CD4-positive, alpha-beta T cell treated with Interleukin-15 for 4 hours (primary cell): ENCODE results near the gene CARD19.
A peak's percentile ranks its signal among the peaks of the same experiment; 100 is the strongest.
"Not testable (repeated sequence)": the region's sequence is repeated elsewhere in the genome, so short reads cannot be mapped to it uniquely, and the experiment has no call there.

ENCODE experiments used
- DNase-seq: peaks from one replicate; pipeline ENCODE4 v3.0.0-alpha.2; 2020; ENCODE audit warnings: low spot score

The CARD19 gene

DNA sequence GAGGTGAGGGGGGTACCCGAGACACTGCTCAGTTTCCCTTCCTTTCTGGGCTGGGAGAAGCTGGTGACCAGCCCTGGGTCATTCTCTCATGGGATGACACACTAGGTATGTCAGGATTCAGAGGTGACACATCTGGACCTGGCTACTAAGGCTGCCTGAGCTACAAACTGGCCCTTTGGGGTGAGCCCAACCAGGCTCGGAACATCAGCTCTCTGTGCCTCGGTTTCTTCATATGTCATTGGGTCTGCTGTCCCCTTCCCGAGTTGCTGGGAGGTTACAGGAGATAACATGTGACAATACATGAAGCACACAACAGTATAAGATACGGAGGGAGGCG lies 11.8 kb downstream of the CARD19 start:
- DNase-seq = no peak

DNA sequence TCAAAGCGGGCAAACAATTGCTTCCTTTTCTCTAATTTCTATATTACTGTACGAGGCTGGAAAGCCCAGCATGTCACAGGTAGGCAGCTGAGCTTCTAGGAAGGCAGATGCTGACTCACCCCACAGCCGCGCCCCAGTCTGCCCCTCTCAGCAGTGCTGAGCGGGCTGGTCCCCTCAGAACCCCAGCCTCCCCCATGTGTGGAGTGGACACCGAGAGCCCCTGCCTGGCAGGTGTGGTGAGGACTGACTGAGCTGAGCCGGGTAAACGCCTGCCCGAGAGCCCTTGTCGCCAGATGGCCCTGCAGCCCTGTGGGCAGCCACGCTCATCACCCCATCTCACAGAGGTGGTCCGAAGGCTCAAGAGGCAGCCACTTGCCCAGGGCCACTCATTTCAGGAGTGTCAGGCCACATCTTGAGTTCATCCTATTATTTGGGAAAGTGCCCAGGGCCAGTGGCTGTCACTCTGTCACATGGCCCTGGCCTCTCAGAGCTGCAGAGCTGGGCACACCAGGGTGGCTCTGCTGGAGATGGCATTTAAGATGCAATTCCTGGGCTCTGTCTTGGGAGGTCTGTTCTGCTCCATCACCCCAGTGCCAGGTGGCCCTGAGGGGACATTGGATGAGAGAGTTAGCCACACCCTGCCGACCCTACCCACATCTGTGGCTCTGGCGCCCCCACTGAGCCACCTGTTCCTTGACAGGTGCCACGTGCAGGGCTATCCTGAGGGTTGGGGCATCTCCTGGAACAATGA lies 12.4 kb downstream of the CARD19 start:
- peak; percentile 49 for DNase-seq

DNA sequence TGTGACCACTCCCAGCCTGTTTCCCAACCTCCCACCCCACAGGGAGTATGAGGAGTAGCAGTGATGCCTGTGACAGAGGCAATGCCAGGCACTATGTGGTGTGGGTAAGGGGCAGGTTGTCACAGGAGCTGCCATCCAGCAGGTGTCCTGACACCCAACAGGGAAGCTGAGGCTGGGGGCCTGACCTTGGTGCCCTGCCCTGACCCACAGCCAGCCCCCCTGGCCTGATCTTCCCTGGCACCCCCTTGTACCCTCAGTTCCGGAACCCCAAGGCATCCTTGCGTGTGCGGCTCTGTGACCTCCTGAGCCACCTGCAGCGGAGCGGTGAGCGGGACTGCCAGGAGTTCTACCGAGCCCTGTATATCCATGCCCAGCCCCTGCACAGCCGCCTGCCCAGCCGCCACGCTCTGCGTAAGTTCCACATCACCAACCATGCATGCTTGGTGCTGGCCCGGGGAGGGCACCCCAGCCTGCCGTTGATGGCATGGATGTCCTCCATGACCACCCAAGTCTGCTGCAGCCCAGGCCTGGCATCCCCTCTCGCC lies 14.4 kb downstream of the CARD19 start:
- DNase-seq = no peak

DNA sequence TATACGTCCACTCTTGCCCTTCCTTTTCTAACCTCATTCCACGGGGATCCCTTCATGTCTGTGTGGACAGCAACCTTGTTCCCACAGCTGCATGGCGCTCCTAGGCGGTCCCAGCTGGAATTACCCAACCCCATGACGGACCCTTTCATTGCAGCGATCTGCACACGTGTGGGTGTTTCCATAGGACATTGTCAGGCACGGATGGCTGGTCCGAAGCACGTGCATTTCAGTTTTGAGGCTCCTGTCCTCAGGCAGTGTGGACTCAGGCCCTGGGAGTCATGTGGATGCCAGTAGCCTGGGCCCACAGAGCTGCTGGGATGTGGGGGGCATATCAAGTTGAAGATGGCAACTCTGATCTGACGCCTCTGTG lies 15.0 kb downstream of the CARD19 start:
- no peak for DNase-seq

DNA sequence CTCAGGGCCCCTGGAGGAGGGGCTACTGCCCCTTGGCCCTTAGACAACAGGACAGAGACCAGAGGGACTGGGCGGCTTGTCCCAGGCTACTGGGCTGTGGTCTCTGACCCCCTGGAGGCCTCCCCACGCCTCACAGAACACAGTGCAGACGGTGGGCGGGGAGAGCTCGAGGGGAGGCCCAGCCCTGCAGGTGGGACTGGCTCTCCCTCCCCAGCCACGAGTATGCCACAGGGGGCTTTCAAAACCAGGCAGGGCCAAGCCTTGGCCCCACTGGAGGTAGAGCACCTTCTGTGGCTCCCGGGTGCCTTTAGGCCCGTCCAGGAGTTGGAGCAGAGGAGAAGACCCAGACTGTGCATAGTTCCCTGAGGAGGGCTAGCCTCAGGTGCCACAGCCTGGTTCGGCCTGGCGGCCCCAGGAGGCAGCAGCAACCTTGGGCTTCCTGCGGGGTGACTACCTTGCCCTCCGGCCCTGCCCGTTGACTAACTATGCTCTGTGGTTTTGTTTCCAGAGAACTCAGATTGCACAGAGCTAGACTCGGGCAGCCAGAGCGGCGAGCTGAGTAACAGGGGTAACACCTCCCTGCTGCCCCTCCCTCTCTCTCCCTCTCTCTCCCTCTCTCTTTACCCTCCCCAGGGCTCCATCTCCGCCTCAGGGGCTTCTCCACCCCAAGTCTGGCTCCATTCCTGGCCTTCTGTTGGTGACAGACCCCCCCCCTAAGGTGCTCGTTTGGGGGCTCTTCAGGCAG lies 15.5 kb downstream of the CARD19 start:
- DNase-seq = no peak

DNA sequence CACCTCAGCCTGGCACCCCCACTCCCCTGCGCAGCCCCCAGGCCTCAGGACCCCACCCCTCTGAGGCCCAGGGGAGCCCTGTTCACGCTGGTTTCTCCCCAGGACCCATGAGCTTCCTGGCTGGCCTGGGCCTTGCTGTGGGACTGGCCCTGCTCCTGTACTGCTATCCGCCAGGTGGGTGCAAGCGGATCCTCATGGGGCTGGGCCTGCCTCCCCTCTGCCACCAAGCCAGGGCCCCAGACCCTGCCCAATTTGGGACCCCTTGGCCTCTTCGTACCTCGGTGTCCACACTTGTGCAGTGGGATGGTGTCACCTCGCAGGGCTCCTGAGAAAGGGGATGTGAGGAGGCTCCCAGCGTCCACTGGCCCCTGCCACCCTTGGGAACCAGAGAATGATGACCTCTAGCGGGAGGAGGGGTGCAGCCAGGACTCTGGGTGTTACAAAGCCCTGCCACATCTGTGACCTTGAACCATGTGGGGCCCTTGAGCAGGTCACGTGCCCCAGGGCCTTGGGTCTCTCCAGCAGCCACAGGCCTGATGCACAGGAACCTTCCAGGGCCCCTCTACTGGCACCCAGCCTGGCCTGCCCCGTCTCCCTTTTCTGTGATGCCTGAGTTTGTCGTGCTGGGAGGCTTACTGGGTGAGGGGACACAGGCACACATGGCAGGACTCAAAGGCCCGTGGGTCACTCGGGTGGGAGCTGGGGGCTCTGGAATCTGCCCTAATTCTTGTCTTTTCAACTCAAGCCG lies 16.3 kb downstream of the CARD19 start:
- no peak for DNase-seq

DNA sequence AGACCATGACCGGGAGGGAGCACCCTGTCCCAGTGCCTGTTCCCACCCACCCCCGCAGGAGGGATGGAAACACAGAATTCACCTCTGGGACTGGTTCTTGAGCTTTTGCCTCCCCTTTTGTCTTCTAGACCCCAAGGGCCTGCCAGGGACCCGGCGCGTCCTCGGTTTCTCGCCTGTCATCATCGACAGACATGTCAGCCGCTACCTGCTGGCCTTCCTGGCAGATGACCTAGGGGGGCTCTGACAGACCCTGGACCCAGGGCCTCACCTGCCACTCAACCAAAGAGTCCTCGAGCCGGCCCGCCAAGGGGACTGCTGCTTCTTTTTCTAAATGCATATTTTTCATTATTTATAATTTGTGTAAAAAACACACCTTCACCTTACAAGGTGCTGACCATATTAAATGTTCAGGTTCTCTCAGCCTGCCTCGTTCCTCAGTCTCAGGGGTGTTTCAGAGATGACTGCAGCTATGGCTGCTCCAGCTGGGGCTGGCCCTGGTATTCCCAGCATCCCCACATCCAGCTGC lies 16.9 kb downstream of the CARD19 start:
- DNase-seq = no peak

DNA sequence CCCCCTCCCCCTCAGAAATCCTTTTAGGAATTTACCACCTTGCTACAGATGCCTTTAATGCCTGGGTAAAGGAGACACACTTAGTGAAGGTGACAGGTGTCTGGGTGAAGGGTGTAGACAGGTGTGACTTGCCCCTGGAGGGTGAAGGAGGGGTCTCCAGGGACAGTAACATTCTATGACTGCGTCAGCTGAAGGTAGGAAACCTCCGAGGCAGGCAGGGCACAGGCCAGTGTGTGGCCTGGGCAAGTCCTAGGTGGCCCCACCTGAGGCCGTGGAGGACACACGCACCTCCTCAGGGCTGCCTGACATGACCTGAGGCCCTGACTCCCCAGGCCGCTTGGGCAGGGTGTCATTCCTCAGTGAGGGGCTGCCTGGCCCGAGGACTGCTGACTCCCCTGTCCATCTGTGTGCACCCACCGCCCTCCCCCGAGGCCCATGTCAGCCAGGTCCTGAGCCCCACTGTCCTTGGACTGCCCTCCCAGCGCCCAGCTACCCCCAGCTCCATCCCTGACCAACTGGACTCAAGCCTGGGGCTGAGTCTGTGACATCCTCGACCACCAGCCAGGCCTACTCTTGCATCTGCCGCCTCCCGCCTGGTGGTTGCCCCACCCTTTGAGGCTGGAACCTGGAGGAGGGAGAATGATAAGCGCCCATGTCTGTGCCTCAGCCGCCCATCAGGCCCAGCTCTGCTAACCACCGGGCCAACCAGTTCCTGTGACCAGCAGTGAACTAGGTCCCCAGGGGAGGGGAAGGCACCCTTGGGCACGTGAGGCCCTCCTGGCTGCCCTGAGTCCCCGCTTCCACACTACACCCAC lies 18.4 kb downstream of the CARD19 start:
- DNase-seq = no peak

DNA sequence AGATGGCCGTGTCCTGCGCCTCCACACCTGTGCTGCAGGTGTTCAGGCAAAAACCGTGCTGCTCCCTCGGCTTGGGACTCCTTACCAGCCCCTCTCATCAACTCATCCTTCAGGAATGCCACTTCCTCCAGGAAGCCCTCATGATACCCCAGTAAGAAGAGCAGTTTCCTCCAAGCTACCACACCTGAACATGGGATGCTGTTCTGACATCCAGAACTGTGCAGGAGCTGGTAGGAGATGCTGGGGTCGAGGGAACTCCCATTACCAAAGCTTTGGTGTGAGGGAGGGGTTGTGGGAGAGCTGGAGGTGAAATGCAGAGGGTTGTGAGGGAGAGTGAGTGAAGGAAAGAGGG lies 18.9 kb downstream of the CARD19 start:
- no peak for DNase-seq

DNA sequence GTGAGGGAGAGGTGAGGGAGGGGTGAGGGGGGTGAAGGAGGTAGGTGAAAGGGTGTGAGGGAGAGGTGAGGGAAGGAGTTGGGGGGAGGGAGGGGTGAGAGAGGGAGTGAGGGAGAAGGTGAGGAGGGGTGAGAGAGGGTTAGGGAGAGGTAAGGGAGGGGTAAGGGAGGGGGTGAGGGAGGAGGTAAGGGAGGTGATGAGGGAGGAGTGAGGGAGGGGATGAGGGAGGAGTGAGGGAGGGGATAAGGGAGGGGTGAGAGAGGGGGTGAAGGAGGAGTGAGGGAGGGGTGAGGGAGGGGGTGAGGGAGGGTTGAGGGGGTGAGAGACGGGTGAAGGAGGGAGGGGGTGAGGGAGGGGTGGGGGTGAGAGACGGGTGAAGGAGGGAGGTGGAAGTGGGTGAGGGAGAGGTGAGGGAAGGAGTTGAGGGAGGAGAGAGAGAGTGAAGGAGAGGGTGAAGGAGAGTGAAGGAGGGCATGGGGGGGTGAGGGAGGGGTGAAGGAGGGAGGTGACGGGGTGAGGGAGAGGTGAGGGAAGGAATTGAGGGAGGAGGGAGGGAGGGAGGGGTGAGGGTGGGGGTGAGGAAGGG lies 19.6 kb downstream of the CARD19 start:
- DNase-seq = no peak

DNA sequence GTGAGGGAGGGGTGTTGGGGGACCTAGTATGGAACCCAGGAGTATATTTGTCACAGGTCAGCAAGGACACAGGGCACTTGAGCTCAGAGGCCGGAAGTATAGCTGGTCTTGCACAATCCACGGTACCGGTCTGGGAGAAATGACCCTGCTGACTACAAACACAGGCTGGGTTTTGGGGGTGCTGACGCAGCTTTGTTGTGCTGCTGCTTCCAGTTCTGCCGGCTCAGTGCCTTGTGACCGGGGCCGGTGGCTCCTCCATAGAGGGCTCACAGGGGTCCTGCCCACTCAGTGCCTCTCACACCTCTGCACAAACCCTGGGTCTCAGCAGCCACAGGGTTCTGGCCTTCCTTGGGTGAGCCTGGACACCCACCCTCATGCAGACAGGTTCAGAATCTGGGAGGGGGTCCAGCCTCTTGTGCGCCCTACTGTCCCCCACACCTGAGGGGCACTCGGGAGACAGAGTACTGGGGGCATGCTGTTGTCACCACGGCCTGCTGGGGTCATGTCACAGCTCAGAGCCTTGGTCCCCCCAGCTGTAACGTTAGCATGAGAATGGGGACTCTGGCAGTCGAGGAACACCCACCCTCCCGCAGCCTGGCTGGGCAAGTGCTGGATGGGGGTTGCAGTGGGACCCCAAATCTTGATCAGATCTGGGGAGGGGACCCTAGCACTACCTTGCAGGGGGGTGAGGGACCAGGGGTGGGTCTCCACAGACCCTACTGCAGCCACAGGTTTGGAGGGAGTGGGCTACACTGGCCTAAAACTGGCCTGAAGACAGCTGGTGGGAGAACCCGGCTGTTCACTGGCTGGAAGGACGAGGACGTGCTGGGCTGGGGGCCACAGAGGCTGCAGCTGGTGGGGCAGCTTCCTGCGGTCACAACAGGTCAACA lies 20.3 kb downstream of the CARD19 start:
- DNase-seq = no peak

DNA sequence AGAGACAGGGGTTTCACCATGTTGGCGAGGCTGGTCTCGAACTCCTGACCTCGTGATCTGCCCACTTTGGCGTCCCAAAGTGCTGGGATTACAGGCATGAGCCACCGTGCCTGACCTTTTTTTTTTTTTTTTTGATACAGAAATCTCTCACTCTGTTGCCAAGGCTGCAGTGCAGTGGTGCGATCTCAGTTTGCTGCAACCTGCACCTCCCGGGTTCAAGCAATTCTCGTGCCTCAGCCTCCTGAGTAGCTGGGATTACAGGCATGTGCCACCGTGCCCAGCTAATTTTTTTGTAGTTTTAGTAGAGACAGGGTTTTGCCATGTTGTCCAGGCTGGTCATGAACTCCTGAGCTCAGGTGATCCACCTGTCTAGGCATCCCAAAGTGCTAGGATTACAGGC lies 21.5 kb downstream of the CARD19 start:
- DNase-seq = not testable (repeated sequence)

DNA sequence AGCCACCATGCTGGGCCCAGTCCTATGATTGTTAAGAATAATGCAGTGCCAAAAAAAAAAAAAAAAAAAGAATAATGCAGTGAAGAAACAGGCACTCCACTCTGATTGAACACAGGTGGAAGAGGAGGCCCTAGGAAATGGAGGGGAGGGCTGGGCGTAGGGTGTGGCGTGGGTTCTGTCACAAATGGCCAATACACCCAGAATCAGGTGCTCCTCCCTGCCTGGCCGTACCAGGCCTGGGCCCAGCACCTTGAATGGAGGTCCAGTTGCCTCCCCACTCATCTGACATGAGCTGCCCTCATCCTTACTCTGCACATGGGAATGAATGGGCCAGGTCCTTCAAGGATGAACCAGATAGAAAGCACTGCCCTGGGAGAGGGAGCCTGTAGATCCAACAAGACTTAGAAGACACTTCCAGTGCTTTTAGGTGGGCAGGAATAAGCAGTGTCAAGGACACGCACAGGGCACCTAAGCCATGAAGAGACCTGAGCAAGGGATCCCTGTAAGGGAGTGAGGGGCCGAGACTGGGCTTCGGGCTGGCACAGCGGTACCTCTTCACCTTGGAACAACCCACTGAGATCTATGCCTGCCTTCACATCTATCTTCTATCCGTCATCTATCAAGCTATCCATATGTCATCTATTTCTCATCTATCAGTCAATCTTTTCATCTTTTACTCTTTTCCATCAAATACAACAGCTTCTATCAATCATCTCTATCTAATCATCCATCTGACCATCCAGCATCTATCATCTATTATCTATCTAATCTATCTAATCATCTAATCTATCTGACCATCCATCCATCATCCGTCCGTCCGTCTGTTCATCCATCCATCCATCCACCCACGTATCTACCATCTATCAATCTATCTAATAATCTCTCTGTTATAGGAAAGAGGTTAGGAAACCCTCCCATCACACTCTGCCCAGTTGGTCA lies 22.2 kb downstream of the CARD19 start:
- DNase-seq = no peak

DNA sequence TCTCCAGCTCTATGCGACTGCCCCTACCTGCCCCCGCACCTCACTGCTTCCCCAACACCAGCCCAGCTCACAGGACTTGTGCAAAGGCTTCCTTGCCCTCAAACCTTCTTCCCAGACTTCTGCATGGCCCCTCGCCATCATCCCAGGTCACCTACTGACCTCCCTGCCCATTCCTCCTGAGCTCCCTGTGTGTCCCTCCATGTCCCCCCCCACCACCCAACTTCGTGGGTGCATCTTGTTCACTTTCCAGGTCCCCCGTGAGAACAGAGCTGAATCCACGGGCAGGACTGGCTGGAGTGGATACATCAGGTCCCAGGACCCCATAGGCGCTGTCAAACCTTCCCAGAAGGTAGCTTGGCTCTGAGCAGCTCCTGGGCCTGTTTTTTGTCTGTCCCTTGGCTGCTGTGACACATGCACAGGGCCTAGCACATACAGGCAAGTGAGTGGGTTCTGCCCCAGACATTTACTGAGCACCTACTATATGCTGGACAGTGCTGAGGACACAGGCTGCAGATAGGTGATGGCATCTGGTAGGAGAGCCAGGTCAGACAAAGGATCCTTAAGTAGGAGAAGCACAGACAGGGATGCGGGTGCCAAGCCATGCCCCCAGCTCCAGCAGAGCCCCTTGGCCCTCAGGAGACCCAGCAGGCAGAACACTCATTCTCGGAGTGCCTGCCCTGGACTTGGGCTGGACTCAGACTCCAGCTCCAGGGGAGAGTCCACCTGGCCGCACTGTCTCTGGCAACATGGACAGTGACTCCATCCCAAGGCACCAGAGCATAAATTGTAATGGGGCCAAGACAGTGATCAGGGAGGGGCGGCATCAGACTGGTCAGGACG lies 23.1 kb downstream of the CARD19 start:
- DNase-seq = no peak

DNA sequence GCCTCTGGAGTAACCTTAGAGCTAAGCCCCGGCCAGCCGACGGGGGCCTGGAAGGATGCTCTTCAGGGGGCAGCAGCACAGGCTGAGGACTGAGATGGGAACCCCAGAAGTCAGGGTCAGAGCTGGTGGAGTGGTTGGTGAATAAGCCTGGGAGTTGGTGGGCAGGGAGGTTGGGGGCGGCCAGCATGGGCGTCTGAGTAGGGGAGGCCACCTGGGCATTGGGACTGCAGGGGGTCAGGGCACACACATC lies 23.6 kb downstream of the CARD19 start:
- no peak for DNase-seq

DNA sequence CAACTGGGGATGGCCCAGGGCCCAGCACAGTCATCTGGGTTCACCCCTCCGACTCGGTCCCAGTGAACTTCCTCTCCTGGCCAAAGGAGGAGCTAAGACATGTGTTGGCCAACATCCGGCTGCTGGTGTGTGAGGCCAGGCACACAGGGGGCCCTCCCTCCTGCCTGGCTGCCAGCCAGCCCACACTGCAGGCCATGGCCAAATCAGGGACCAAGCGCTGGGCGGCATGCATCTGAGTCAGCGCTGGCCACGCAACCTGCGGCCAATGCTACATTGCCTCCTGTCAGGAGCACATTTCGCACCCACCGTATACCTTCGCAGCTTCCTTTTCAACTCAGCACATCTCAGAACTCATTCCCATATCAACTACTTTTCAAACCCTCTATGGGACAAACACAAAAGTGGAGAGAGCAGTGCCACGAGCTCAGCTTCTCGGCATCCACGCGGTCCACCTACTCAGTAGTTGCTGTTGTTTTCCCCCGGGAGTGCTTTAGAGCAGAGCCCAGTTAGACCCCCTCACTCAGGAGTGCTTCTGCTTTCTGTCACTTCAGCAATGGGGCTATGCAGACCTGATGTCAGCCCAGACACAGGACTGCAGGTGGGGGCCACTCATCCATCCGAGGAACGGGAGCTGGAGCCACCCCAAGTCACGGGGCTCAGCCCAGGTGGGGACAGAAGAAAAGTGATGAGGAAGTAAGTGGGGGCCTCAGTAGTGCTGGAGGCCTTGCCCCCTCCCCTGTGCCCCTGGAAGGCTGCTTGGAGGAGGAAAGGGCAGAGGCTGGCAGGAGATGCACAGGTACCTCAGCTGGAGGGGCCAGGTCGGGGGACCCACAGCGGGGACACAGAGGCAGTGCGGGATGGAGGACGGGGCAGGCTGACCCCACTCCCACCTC lies 24.2 kb downstream of the CARD19 start:
- DNase-seq = peak; percentile 43

DNA sequence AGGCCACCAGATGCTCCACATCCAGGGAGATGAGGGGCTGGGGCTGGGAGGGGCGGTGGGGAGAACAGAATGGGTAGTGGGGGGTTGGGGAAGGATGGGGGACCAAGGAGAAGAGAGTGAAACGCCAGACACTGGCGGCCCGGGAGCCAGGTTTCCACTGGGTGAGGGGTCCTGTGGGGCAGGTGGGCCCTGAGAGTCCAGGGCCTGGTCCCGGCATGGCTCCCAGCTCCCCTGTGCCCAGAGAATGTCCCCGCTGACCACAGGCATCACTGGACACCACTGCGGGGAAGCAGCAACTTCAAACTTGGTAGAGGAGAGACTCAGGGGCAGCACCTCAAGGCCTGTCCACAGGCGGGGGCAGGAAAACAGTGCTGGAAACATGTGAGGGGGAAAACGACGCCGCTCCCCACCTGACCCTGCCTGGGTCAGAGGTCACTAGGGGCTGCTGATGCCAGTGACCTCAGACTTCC lies 24.9 kb downstream of the CARD19 start:
- DNase-seq = no peak
